GM06990 (cell line): ENCODE data around the gene ACSL3.
"Not testable (repeated sequence)": the region's sequence is repeated elsewhere in the genome, so short reads cannot be mapped to it uniquely, and the experiment has no call there.

ENCODE experiments used
- DNase-seq: peaks from one replicate; pipeline ENCODE4 v3.0.0-alpha.2; 2011; ENCODE audit not compliant: insufficient read length; ENCODE audit errors: extremely low read depth
- H3K27me3 ChIP-seq: replicated peaks from 2 replicates; pipeline ENCODE4 v1.6.0; 2011; ENCODE audit warnings: low read length; ENCODE audit not compliant: control insufficient read depth, insufficient read depth
- H3K36me3 ChIP-seq: 2 replicates; pipeline ENCODE4 v1.5.1; 2011; ENCODE audit warnings: low read length; ENCODE audit not compliant: control insufficient read depth, insufficient read depth
- H3K4me3 ChIP-seq: replicated peaks from 2 replicates; pipeline ENCODE4 v1.5.1; 2011; ENCODE audit warnings: low read depth, mild to moderate bottlenecking, control low read depth, low read length
- TF ChIP-seq, protein P1 (sequence below): IDR thresholded peaks from 2 replicates; pipeline ENCODE4 v1.5.1; 2011; ENCODE audit warnings: low read length, control low read depth, mild to moderate bottlenecking, inconsistent platforms; ENCODE audit not compliant: insufficient read depth, poor library complexity, severe bottlenecking

ACSL3 gene

DNA sequence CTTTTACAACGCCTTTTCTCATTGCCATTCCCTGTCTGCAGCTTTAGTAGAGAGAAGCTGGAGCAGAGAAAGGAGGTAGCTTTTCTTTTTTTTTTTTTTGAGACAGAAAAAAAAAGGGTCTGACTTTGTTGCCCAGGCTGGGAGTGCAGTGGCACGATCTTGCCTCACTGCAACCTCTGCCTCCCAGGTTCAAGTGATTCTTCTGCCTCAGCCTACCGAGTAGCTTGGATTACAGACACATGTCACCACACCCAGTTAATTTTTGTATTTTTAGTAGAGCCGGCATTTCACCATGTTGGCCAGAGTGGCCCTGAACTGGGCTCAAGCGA lies 25.0 kb upstream of the ACSL3 start:
- TF ChIP-seq, protein P1, sequence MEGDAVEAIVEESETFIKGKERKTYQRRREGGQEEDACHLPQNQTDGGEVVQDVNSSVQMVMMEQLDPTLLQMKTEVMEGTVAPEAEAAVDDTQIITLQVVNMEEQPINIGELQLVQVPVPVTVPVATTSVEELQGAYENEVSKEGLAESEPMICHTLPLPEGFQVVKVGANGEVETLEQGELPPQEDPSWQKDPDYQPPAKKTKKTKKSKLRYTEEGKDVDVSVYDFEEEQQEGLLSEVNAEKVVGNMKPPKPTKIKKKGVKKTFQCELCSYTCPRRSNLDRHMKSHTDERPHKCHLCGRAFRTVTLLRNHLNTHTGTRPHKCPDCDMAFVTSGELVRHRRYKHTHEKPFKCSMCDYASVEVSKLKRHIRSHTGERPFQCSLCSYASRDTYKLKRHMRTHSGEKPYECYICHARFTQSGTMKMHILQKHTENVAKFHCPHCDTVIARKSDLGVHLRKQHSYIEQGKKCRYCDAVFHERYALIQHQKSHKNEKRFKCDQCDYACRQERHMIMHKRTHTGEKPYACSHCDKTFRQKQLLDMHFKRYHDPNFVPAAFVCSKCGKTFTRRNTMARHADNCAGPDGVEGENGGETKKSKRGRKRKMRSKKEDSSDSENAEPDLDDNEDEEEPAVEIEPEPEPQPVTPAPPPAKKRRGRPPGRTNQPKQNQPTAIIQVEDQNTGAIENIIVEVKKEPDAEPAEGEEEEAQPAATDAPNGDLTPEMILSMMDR = no peak
- no peak for DNase-seq
- H3K4me3 ChIP-seq = no peak overlapping the region
- no peaks in the 10 kb centered on the region for H3K27me3 ChIP-seq
- no peaks in the 10 kb centered on the region for H3K36me3 ChIP-seq

DNA sequence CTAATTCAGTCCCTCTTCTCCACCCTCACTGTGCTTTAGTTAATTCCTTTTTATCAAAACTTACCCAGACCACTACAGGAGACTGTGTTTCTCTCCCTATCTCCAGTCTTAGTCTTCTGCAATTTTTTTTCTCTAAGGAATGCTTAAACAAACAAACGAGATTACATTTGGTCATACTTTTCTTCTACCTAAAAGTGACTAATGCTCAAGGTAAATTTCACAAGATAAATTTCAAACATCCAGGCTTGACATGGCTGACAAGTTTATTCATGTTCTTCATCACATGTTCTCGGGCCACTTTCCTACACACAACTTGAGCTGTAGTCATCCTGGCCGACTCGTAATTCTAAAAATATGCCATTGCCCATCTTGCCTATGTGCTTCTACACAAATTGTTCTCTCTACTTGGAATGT lies 23.2 kb upstream of the ACSL3 start:
- no peaks in the 10 kb centered on the region for H3K36me3 ChIP-seq
- H3K4me3 ChIP-seq = no peak overlapping the region
- H3K27me3 ChIP-seq = no peaks in the 10 kb centered on the region
- TF ChIP-seq, protein P1 = no peak
- DNase-seq = no peak

GRCh38 chr2:222840060-222840802 lies 20.6 kb upstream of the ACSL3 start:
- Histone ChIP-seq H3K4me3 (no peak overlapping the region), H3K27me3 (no peaks in the 10 kb centered on the region), H3K36me3 (no peaks in the 10 kb centered on the region)
- TF ChIP-seq, protein P1 = no peak
- no peak for DNase-seq

DNA sequence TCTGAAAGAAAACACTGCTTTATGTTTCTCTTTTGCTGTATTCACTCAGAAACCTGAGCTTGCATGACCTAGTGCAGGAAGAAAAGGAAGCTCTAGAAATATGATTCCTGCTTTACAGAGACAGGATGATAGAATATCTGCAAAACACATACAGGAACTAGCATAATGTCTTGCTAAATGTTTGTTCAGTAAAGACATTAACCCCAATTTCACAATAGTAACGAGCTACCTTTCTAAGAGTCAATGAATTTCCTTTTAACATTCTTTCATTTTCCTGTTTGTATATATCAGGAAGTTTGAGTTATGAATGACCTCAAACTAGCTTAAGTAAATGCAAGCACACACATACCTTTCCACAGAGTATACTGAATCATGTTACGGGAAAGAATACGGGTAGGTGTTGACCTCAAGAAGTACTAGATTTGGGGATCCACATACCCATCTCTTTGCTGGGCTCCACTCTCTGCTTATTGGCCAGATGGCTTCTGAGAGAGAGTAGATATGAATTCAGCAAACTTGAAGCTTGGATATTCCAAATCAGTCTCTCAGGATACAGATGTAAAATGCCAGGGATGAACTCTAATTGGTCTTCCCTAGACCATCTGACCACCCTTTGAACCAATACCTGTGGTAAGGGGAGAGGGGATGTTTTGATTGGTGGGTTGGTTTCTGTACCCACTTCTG lies 18.2 kb upstream of the ACSL3 start:
- no peaks in the 10 kb centered on the region for H3K36me3 ChIP-seq
- DNase-seq = no peak
- TF ChIP-seq, protein P1 = no peak
- no peak overlapping the region for H3K4me3 ChIP-seq
- H3K27me3 ChIP-seq = no peaks in the 10 kb centered on the region

- H3K27me3 ChIP-seq = no peaks in the 10 kb centered on the region
- no peak overlapping the region for H3K4me3 ChIP-seq
- no peaks in the 10 kb centered on the region for H3K36me3 ChIP-seq
- DNase-seq = no peak
- TF ChIP-seq, protein P1 = no peak
These were observed 16.5 kb upstream of the ACSL3 start for GRCh38 chr2:222844323-222844722.

DNA sequence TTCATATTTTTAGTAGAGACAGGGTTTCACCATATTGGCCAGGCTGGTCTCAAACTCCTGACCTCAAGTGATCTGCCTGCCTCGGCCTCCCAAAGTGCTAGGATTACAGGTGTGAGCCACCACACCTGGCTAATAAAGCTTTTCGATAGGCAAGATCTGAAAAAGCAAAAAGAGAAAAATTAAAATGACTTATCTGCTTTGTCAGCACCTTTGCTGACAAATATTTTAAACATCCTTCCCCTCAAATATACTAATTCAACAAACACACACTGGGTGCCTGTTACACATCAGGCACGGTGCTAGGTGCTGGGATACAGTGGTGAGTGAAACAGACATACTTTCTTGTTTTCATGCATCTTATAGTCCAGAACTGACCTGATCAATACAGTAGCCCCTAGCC lies 15.5 kb upstream of the ACSL3 start:
- H3K4me3 ChIP-seq, H3K36me3 ChIP-seq, H3K27me3 ChIP-seq, DNase-seq: not testable (repeated sequence)
